ENCODE results near the gene JPT2.

The JPT2 gene

GRCh38 chr16:1653023-1653422 lies 25.1 kb upstream of the JPT2 start:
- no peak for DNase-seq

- DNase-seq: no peak
Measured at GRCh38 chr16:1654505-1655268, 23.4 kb upstream of the JPT2 start.

- no peak for DNase-seq
Measured at GRCh38 chr16:1655269-1655807, 22.7 kb upstream of the JPT2 start.

- no peak for DNase-seq
Measured at GRCh38 chr16:1655909-1656807, 21.9 kb upstream of the JPT2 start.

GRCh38 chr16:1656808-1657617 lies 21.1 kb upstream of the JPT2 start:
- DNase-seq: no peak

- DNase-seq: no peak
Measured at GRCh38 chr16:1657841-1658240, 20.2 kb upstream of the JPT2 start.

GRCh38 chr16:1659031-1659430 lies 19.0 kb upstream of the JPT2 start:
- DNase-seq: no peak

- no peak for DNase-seq
Measured at GRCh38 chr16:1661826-1662225, 16.3 kb upstream of the JPT2 start.

- no peak for DNase-seq
Measured at GRCh38 chr16:1662543-1662942, 15.5 kb upstream of the JPT2 start.

- DNase-seq: no peak
Measured at GRCh38 chr16:1665829-1666228, 12.2 kb upstream of the JPT2 start.

- DNase-seq: no peak
Measured at GRCh38 chr16:1666316-1666715, 11.8 kb upstream of the JPT2 start.

- DNase-seq: no peak
Measured at GRCh38 chr16:1667271-1667670, 10.8 kb upstream of the JPT2 start.

GRCh38 chr16:1667916-1668315 lies 10.2 kb upstream of the JPT2 start:
- DNase-seq: no peak

- DNase-seq: no peak
Measured at GRCh38 chr16:1668612-1669319, 9.3 kb upstream of the JPT2 start.

GRCh38 chr16:1669698-1670097 lies 8.4 kb upstream of the JPT2 start:
- no peak for DNase-seq

- no peak for DNase-seq
Measured at GRCh38 chr16:1670371-1670770, 7.7 kb upstream of the JPT2 start.

- no peak for DNase-seq
Measured at GRCh38 chr16:1670866-1671265, 7.2 kb upstream of the JPT2 start.

GRCh38 chr16:1673424-1674151 lies 4.5 kb upstream of the JPT2 start:
- DNase-seq: no peak

- no peak for DNase-seq
Measured at GRCh38 chr16:1674306-1674705, 3.8 kb upstream of the JPT2 start.

GRCh38 chr16:1674751-1675664 lies 3.1 kb upstream of the JPT2 start:
- DNase-seq: no peak

GRCh38 chr16:1676661-1677060 lies 1.4 kb upstream of the JPT2 start:
- no peak for DNase-seq

Data from DMS79 (cell line).